Fibroblast of the aortic adventitia (primary cell): ENCODE data around the gene IQSEC3. TPM values are rescaled to one million over a fixed set of nuclear protein-coding genes. Genes with fewer than 3 reads are reported as not detected.

Experiments used
- DNase-seq: peaks from one replicate; pipeline ENCODE4 v3.0.0-alpha.2; 2010; ENCODE audit warnings: low read depth
- H3K4me3 ChIP-seq: 2 replicates; pipeline ENCODE4 v1.5.1; 2011; ENCODE audit warnings: low read depth, mild to moderate bottlenecking, control low read depth, low read length, moderate library complexity
- total RNA-seq: library from RNA; depleted of rRNA; stranded (reverse); fragments of >200 nt; gene quantifications from 2 replicates; pipeline ENCODE4 v1.2.3, GENCODE V29; 2012; ENCODE audit warnings: low replicate concordance
- TF ChIP-seq, protein P1 (sequence below): IDR thresholded peaks from 2 replicates; pipeline ENCODE4 v1.5.1; 2011; ENCODE audit warnings: mild to moderate bottlenecking, low read length, control low read depth, inconsistent platforms; ENCODE audit not compliant: insufficient read depth

IQSEC3 gene
- total RNA-seq, 1 donor = not detected

DNA sequence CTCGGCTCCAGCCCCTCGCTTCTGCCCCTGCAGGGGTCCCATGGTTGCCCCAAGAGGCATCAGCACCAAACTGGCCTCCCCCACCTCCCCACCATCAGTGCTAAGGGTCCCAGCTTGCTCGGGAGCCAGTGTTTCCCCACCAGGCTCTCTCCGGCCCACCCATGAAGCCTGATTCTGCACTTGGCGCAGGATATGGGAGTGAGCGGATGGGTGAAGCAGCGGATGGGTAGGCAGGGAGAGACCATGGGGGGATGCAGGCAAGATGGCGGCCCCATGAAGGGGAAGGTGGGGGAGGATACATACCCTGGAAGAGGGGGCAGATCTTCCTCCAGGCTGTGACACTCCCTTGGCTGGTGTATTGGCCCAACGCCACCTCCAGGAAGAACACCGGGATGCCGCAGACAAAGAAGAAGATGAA is 137.7 kb downstream of the IQSEC3 start:
- H3K4me3 ChIP-seq = no peak overlapping the region
- DNase-seq = no peak
- TF ChIP-seq, protein P1, sequence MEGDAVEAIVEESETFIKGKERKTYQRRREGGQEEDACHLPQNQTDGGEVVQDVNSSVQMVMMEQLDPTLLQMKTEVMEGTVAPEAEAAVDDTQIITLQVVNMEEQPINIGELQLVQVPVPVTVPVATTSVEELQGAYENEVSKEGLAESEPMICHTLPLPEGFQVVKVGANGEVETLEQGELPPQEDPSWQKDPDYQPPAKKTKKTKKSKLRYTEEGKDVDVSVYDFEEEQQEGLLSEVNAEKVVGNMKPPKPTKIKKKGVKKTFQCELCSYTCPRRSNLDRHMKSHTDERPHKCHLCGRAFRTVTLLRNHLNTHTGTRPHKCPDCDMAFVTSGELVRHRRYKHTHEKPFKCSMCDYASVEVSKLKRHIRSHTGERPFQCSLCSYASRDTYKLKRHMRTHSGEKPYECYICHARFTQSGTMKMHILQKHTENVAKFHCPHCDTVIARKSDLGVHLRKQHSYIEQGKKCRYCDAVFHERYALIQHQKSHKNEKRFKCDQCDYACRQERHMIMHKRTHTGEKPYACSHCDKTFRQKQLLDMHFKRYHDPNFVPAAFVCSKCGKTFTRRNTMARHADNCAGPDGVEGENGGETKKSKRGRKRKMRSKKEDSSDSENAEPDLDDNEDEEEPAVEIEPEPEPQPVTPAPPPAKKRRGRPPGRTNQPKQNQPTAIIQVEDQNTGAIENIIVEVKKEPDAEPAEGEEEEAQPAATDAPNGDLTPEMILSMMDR = no peak

DNA sequence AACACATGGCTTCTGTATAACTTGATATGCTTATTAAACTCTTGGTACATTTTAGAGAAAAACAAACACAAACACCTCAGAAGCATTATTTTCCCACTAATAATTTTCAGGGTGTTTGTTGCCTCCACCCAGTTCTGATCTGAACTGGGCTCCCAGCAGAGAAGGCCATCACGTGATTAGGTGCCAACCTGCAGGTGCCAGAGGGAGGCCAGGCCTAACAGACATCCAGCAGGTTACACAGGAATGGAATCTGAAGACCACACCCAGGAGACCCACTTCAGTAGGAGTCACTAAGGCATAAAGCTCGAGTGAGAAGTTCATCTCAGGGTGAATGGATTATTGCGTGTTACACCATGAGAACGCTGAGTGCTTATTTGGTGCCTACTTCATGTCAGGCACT is 138.5 kb downstream of the IQSEC3 start:
- no peak overlapping the region for H3K4me3 ChIP-seq
- TF ChIP-seq, protein P1 = no peak
- no peak for DNase-seq

DNA sequence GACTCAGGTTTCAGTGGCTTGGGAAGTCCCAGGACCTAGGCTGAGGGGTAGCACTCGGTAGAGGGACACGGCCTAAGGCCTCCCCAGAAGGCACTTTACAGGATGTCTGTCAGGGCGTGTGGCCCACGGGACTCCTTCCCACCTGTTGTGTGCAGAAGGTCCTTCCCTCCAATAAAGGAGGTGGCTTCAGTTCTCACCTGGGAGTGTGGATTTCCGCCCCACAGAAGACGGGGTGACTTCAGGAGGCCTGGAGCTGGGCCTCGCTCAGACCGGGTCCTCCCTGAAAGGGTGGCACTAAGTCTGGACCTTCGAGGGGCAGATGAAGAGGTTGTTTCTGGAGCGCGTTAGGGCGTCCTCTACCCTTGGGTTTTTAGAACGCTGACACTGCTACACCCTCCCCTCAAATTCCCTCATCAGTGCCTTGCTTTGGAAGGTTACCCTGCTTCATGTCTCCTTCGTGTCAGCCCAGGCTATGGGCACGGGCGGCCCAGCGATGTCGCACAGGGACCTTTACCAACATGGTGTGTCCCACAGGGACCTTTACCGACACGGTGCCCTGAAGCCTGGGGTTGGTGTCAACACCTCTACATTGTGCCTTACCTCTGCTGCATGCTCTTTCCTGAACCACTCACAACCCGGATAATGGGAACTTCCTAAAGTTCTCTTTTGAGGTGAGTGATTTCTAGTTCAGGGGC is 140.3 kb downstream of the IQSEC3 start:
- no peak overlapping the region for H3K4me3 ChIP-seq
- TF ChIP-seq, protein P1 = no peak
- DNase-seq = no peak

DNA sequence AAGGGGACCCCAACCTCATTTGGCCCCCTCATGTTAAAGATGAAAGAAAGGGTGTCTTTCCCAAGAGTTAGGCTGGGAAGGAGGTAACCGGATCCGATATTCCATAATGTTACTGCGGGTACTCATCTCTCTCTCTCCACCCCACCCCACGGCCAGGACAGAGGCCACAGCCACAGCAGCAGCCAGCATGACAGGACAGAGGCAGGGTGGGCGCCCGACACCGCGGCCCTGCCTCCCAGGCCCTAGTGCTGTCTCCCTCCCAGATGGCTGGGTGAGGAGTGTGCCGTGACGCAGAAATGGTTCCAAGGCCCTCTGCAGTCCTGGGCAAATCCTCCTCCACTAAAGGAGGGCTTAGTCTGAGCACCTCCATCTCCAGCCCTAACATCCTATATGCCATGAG is 141.2 kb downstream of the IQSEC3 start:
- TF ChIP-seq, protein P1 = no peak
- no peak for DNase-seq

DNA sequence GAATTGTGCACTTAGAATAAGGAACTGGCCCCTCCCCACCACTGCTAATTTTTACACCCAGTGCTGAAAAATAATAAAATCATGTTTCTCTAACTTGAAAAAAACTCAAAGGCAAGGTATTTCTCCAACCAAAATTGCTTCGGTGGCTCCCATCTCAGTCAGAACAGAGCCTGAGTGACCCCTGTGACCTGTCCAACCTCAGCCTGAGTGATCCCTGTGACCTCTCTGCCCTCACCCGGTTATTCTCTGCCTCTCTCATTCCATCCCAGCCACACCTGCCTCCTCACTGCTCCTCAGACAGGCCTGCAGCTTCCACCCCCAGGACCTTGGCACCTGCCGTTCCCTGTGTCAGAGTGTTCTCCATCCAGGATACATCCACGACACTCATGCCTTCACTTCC is 142.2 kb downstream of the IQSEC3 start:
- DNase-seq = no peak
- no peak overlapping the region for H3K4me3 ChIP-seq
- TF ChIP-seq, protein P1 = no peak

More for the DNA sequence above, 141.2 kb downstream of the IQSEC3 start:
- H3K4me3 ChIP-seq = no peak overlapping the region

DNA sequence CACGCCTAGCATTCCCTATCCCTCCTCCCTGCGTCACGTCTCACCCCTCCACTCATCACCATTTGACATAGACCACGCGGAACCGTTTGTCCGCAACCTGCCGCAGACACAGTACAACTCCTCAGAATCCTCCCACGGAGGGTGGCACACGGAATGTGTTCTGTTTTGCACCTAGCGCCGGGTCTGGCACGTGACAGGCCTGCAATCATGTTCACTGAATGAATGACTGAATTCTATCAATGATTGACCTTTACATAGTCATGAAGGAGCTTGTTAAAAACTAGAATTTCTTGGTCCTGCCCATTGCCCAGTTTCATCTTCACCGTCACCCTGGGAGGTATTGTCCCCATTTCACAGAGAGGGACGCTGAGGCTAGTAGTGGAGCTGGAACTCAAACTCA is 142.7 kb downstream of the IQSEC3 start:
- H3K4me3 ChIP-seq = no peak overlapping the region
- no peak for DNase-seq
- TF ChIP-seq, protein P1 = no peak

DNA sequence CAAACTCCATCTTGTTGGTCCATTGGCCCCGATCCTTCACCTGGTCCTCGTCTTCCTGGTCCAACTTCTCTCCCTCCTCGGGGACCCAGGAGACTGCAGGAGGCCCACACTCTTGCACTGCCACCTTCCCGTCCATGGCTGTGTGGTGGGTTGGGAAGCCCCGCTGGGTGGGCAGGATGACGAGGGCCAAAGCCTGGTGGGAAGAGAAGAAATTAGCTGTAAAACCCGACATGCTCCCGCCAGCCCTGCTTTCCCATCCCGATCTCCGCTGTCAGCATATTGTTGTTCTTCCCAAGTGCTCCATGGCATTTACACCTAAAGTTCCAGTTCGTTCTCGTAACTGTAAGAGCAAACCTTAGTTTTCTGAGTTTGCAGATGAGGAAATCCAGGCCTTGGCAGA is 143.3 kb downstream of the IQSEC3 start:
- H3K4me3 ChIP-seq = no peak overlapping the region
- TF ChIP-seq, protein P1 = no peak
- DNase-seq = no peak
